HG02642 (cell line): ENCODE results near the gene VPS37B.
"Not testable (repeated sequence)": the region's sequence is repeated elsewhere in the genome, so short reads cannot be mapped to it uniquely, and the experiment has no call there.

Experiments used
- ATAC-seq: cut with Tn5 transposase; IDR thresholded peaks from one replicate; pipeline ENCODE4 v1.9.1; 2021; ENCODE audit warnings: mild to moderate bottlenecking; ENCODE audit not compliant: unreplicated experiment, poor library complexity

Gene VPS37B

GRCh38 chr12:122909442-122910288 is 13.7 kb upstream of the VPS37B start:
- no peak for ATAC-seq

- ATAC-seq: no peak
Measured at GRCh38 chr12:122908915-122909314, 13.0 kb upstream of the VPS37B start.

- ATAC-seq: not testable (repeated sequence)
Measured at GRCh38 chr12:122905258-122905657, 9.3 kb upstream of the VPS37B start.

- no peak for ATAC-seq
Measured at GRCh38 chr12:122903693-122904034, 7.7 kb upstream of the VPS37B start.

GRCh38 chr12:122902854-122903692 is 7.1 kb upstream of the VPS37B start:
- no peak for ATAC-seq

GRCh38 chr12:122899887-122900286 is 4.0 kb upstream of the VPS37B start:
- no peak for ATAC-seq

- ATAC-seq: no peak
Measured at GRCh38 chr12:122896662-122897061, 738 bp upstream of the VPS37B start.

- ATAC-seq: no peak
Measured at GRCh38 chr12:122895320-122895703, 612 bp downstream of the VPS37B start.

- no peak for ATAC-seq
Measured at GRCh38 chr12:122894193-122895121, 1.5 kb downstream of the VPS37B start.

GRCh38 chr12:122893208-122894153 is 2.4 kb downstream of the VPS37B start:
- no peak for ATAC-seq

- ATAC-seq: not testable (repeated sequence)
Measured at GRCh38 chr12:122892724-122893123, 3.2 kb downstream of the VPS37B start.

- no peak for ATAC-seq
Measured at GRCh38 chr12:122891661-122892525, 4.0 kb downstream of the VPS37B start.

- ATAC-seq: no peak
Measured at GRCh38 chr12:122889761-122890520, 6.0 kb downstream of the VPS37B start.

- peak; percentile 39 for ATAC-seq
Measured at GRCh38 chr12:122888232-122888752, 7.6 kb downstream of the VPS37B start.

GRCh38 chr12:122887819-122888212 is 8.1 kb downstream of the VPS37B start:
- ATAC-seq: peak; percentile 23

- ATAC-seq: peak; percentile 74
Measured at GRCh38 chr12:122886851-122887818, 8.8 kb downstream of the VPS37B start.
